AG10803 (cell line): ENCODE data around the gene MED12L.

ENCODE experiments used
- DNase-seq: peaks from one replicate; pipeline ENCODE4 v3.0.0; 2010; ENCODE audit warnings: low read depth
- H3K4me3 ChIP-seq: 2 replicates; pipeline ENCODE4 v1.5.1; 2011; ENCODE audit warnings: mild to moderate bottlenecking, low read length, control low read depth
- TF ChIP-seq, protein P1 (sequence below): conservative IDR thresholded peaks from 2 replicates; pipeline ENCODE4 v1.5.1; 2011; ENCODE audit warnings: mild to moderate bottlenecking, low read length, control low read depth, inconsistent platforms

The MED12L gene

DNA sequence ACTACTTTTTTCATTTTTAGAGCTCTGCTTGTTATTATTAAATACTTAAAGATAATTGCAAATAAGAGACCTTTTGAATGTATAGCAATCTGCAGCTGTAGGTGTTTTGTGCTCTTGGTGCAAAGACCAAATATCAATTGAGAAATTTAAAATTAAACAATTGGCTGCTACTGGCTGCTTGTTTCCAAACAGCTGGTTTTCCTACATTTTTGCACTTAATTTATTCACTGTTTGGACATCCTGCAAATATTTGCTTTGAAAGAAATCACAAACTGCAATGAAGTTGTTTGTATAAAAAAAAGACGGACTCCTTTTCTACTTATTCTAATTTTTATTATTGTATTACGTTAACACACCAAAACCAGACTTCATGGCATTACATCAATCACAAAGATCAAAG, 35.6 kb downstream of the MED12L start:
- DNase-seq = no peak
- no peak overlapping the region for H3K4me3 ChIP-seq
- TF ChIP-seq, protein P1, sequence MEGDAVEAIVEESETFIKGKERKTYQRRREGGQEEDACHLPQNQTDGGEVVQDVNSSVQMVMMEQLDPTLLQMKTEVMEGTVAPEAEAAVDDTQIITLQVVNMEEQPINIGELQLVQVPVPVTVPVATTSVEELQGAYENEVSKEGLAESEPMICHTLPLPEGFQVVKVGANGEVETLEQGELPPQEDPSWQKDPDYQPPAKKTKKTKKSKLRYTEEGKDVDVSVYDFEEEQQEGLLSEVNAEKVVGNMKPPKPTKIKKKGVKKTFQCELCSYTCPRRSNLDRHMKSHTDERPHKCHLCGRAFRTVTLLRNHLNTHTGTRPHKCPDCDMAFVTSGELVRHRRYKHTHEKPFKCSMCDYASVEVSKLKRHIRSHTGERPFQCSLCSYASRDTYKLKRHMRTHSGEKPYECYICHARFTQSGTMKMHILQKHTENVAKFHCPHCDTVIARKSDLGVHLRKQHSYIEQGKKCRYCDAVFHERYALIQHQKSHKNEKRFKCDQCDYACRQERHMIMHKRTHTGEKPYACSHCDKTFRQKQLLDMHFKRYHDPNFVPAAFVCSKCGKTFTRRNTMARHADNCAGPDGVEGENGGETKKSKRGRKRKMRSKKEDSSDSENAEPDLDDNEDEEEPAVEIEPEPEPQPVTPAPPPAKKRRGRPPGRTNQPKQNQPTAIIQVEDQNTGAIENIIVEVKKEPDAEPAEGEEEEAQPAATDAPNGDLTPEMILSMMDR = no peak

- DNase-seq = no peak
- TF ChIP-seq, protein P1 = no peak
- no peak overlapping the region for H3K4me3 ChIP-seq
Observed at GRCh38 chr3:151123827-151124226, 38.4 kb downstream of the MED12L start.

- TF ChIP-seq, protein P1 = no peak
- no peak overlapping the region for H3K4me3 ChIP-seq
- DNase-seq = no peak
Observed at GRCh38 chr3:151124476-151124875, 39.0 kb downstream of the MED12L start.

DNA sequence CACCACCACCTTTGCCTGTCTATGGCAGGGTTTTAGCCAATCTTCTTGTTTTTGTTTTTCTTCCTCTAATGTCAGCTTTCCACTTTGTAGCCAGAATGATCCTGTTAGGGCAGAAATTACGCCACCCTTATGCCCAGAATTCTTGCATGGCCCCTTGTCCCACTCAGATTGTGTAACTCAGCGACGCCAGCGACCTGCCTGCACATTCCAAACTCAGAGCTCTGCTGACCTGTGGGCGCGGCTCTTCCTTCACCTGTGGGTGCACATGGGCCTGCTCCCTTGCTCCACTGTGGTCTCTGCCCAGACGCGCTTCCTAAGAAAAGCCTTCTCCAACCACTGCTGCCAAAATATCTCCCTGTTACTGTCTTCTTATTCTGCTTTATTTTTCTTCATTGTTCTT, 45.0 kb downstream of the MED12L start:
- DNase-seq = no peak
- TF ChIP-seq, protein P1 = no peak
- H3K4me3 ChIP-seq = no peak overlapping the region

DNA sequence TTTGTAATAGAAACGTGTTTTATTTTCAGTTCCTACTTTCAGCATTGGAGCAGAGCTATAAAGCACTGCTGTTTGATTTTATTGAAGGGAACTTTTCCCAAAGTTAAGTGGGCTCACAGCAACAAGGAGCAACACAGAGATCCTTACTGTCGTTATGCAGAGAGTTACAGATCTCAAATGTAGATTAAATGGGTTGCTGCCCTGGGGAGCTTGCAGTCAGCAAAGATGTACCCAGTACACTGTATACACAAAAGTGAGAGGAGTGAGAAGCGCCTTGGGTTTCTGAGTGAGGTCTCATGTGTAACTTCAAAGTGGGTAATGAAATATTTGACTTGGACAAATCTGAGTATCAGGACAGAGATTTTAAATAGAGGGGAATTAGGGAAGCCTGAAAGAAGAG, 47.7 kb downstream of the MED12L start:
- TF ChIP-seq, protein P1 = no peak
- no peak overlapping the region for H3K4me3 ChIP-seq
- DNase-seq = no peak

GRCh38 chr3:151133917-151134450, 48.5 kb downstream of the MED12L start:
- no peak overlapping the region for H3K4me3 ChIP-seq
- no peak for DNase-seq
- TF ChIP-seq, protein P1 = no peak

DNA sequence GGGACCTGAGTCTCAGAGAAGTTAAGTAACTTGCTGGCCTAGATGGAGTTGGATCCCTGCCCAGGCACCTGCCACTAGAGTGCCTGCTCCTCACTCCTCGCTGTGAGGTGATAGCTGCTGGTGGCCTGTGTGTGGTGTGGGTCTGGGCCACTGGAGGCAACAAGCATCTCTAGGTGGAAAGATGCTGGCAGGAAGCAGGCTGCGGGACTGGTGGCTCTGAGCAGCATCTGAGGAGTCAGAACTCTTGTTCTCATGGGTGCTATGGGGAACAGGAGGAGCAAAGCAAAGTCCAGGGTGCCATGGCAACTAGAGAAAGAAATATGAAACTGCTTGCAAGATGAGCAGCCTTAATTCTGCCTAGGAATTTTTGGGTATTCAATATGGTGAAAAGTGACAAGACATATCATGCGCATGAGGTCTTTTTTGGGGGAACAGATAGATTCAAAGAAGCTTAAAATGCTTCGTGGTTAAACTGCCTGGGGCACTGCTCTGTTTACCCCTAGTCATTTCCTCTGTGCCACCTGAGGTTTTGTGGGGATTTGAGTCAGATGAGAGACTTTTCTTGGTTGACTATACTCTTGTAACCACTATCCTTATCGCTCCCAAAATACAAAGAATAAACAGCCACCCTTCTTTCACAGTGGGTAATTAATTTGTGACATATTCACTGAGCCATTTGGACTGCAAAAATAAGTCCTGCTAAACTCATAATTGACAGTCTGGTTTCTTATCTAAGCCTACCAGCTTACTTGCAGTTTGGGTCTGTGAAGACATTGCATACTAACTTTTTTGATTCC, 50.3 kb downstream of the MED12L start:
- no peak overlapping the region for H3K4me3 ChIP-seq
- DNase-seq = no peak
- TF ChIP-seq, protein P1 = no peak
